ENCODE data around the gene FOSL1. TPM values are rescaled to one million over a fixed set of nuclear protein-coding genes. Genes with fewer than 3 reads are reported as not detected.

Gene FOSL1
- total RNA-seq, 1 donor from 2014 or later = not detected

GRCh38 chr11:65927904-65928397, 27.8 kb upstream of the FOSL1 start:
- Mint-ChIP-seq H3K27ac (ENCODE audit: unreplicated experiment) (no peak overlapping the region), H3K9me3 (ENCODE audit: unreplicated experiment) (no peaks in the 10 kb centered on the region), H3K4me1 (ENCODE audit: low read depth, unreplicated experiment) (no peaks in the 10 kb centered on the region), H3K4me3 (ENCODE audit: unreplicated experiment) (no peak overlapping the region), H3K27me3 (ENCODE audit: unreplicated experiment) (no peaks in the 10 kb centered on the region), H3K36me3 (ENCODE audit: unreplicated experiment) (no peaks in the 10 kb centered on the region)
- no peak for DNase-seq
- TF ChIP-seq CTCF (IDR thresholded peaks at IDR 0.05; ENCODE audit: partially characterized antibody, unreplicated experiment) = no peak

GRCh38 chr11:65925397-65925796, 25.2 kb upstream of the FOSL1 start:
- no peak overlapping the region for H3K4me3 Mint-ChIP-seq (ENCODE audit: unreplicated experiment)
- H3K4me1 Mint-ChIP-seq (ENCODE audit: low read depth, unreplicated experiment) = no peaks in the 10 kb centered on the region
- no peak for TF ChIP-seq CTCF (IDR thresholded peaks at IDR 0.05; ENCODE audit: partially characterized antibody, unreplicated experiment)
- peaks cover 2% of the 10 kb centered on the region for H3K9me3 Mint-ChIP-seq (ENCODE audit: unreplicated experiment)
- no peak for DNase-seq
- H3K27me3 Mint-ChIP-seq (ENCODE audit: unreplicated experiment) = peaks cover 1% of the 10 kb centered on the region
- no peak overlapping the region for H3K27ac Mint-ChIP-seq (ENCODE audit: unreplicated experiment)
- no peaks in the 10 kb centered on the region for H3K36me3 Mint-ChIP-seq (ENCODE audit: unreplicated experiment)

GRCh38 chr11:65922565-65922964, 22.4 kb upstream of the FOSL1 start:
- no peaks in the 10 kb centered on the region for H3K4me1 Mint-ChIP-seq (ENCODE audit: low read depth, unreplicated experiment)
- no peak overlapping the region for H3K4me3 Mint-ChIP-seq (ENCODE audit: unreplicated experiment)
- peaks cover 5% of the 10 kb centered on the region for H3K9me3 Mint-ChIP-seq (ENCODE audit: unreplicated experiment)
- peaks cover 1% of the 10 kb centered on the region for H3K27me3 Mint-ChIP-seq (ENCODE audit: unreplicated experiment)
- no peak overlapping the region for H3K27ac Mint-ChIP-seq (ENCODE audit: unreplicated experiment)
- no peak for TF ChIP-seq CTCF (IDR thresholded peaks at IDR 0.05; ENCODE audit: partially characterized antibody, unreplicated experiment)
- H3K36me3 Mint-ChIP-seq (ENCODE audit: unreplicated experiment) = no peaks in the 10 kb centered on the region
- no peak for DNase-seq

GRCh38 chr11:65921876-65922275, 21.7 kb upstream of the FOSL1 start:
- no peak for DNase-seq
- no peaks in the 10 kb centered on the region for H3K36me3 Mint-ChIP-seq (ENCODE audit: unreplicated experiment)
- H3K27me3 Mint-ChIP-seq (ENCODE audit: unreplicated experiment) = peaks cover 4% of the 10 kb centered on the region
- peaks cover 5% of the 10 kb centered on the region for H3K9me3 Mint-ChIP-seq (ENCODE audit: unreplicated experiment)
- no peak overlapping the region for H3K27ac Mint-ChIP-seq (ENCODE audit: unreplicated experiment)
- H3K4me3 Mint-ChIP-seq (ENCODE audit: unreplicated experiment) = no peak overlapping the region
- TF ChIP-seq CTCF (IDR thresholded peaks at IDR 0.05; ENCODE audit: partially characterized antibody, unreplicated experiment) = no peak
- no peaks in the 10 kb centered on the region for H3K4me1 Mint-ChIP-seq (ENCODE audit: low read depth, unreplicated experiment)

GRCh38 chr11:65921033-65921555, 20.9 kb upstream of the FOSL1 start:
- no peak overlapping the region for H3K4me3 Mint-ChIP-seq (ENCODE audit: unreplicated experiment)
- no peak for TF ChIP-seq CTCF (IDR thresholded peaks at IDR 0.05; ENCODE audit: partially characterized antibody, unreplicated experiment)
- no peaks in the 10 kb centered on the region for H3K36me3 Mint-ChIP-seq (ENCODE audit: unreplicated experiment)
- no peaks in the 10 kb centered on the region for H3K4me1 Mint-ChIP-seq (ENCODE audit: low read depth, unreplicated experiment)
- peaks cover 8% of the 10 kb centered on the region for H3K27me3 Mint-ChIP-seq (ENCODE audit: unreplicated experiment)
- peaks cover 5% of the 10 kb centered on the region for H3K9me3 Mint-ChIP-seq (ENCODE audit: unreplicated experiment)
- DNase-seq = no peak
- H3K27ac Mint-ChIP-seq (ENCODE audit: unreplicated experiment) = no peak overlapping the region

Data from glutamatergic neuron (in vitro differentiated cells).